Activated naive CD4-positive, alpha-beta T cell (primary cell): Measurements from ENCODE around the gene STAT6.
A peak's percentile ranks its signal among the peaks of the same experiment; 100 is the strongest.

ENCODE experiments used
- DNase-seq, 4 experiments: peaks; one replicate each; lab custom pipeline; 2025; lab: John Stamatoyannopoulos, UW

STAT6 gene

GRCh38 chr12:57101892-57102695, 9.1 kb downstream of the STAT6 start:
- DNase-seq: no peak

GRCh38 chr12:57099766-57100165, 11.4 kb downstream of the STAT6 start:
- DNase-seq: no peak

- DNase-seq: no peak
Observed at GRCh38 chr12:57099047-57099714, 12.0 kb downstream of the STAT6 start.

- no peak for DNase-seq
Observed at GRCh38 chr12:57098546-57098945, 12.6 kb downstream of the STAT6 start.

- DNase-seq: no peak
Observed at GRCh38 chr12:57097554-57097835, 13.7 kb downstream of the STAT6 start.

GRCh38 chr12:57096748-57097553, 14.2 kb downstream of the STAT6 start:
- no peak for DNase-seq

- DNase-seq: no peak
Observed at GRCh38 chr12:57096099-57096572, 15.0 kb downstream of the STAT6 start.

- DNase-seq: no peak
Observed at GRCh38 chr12:57095440-57095839, 15.7 kb downstream of the STAT6 start.

- no peak for DNase-seq
Observed at GRCh38 chr12:57094208-57095160, 16.7 kb downstream of the STAT6 start.

- peak in 3 of 4 experiments; percentile 25 to 40 (median 26) for DNase-seq
Observed at GRCh38 chr12:57093415-57094207, 17.6 kb downstream of the STAT6 start.

GRCh38 chr12:57092876-57093414, 18.2 kb downstream of the STAT6 start:
- no peak for DNase-seq

- DNase-seq: no peak
Observed at GRCh38 chr12:57092529-57092862, 18.7 kb downstream of the STAT6 start.

GRCh38 chr12:57091638-57092528, 19.3 kb downstream of the STAT6 start:
- DNase-seq: no peak

- no peak for DNase-seq
Observed at GRCh38 chr12:57090924-57091637, 20.1 kb downstream of the STAT6 start.

- no peak for DNase-seq
Observed at GRCh38 chr12:57090490-57090889, 20.7 kb downstream of the STAT6 start.

- peak in 2 of 4 experiments; percentile 24 to 43 for DNase-seq
Observed at GRCh38 chr12:57089271-57090245, 21.6 kb downstream of the STAT6 start.
